ENCODE measurements around the gene VAMP5. TPM values are rescaled to one million over a fixed set of nuclear protein-coding genes. Genes with fewer than 3 reads are reported as not detected.

Gene VAMP5
- total and polyA plus RNA-seq, 2 of the 8 experiments (the other 6 are each of a cell fraction or from before 2014, with no cell fraction given), result 4.7 to 14.2 TPM

- Histone ChIP-seq H3K23ac (ENCODE audit: insufficient read length) (no peak overlapping the region), H3K56ac (replicated peaks; ENCODE audit: insufficient read length, low read depth, low read length) (no peak overlapping the region), H2BK5ac (ENCODE audit: low read depth, low read length) (no peak overlapping the region), H3K4ac (replicated peaks; ENCODE audit: insufficient read length, low read depth, low read length) (no peak overlapping the region), H4K20me1 (replicated peaks in 1 of 2; ENCODE audit: control insufficient read depth in 1 of 2, insufficient read depth in 2 of 2, low read length in 2 of 2) (peaks cover 5 to 11% of the 10 kb centered on the region in 2 experiments), H3K4me1 (replicated peaks in 1 of 4; ENCODE audit: control insufficient read depth in 3 of 4, insufficient read depth in 4 of 4, low read length in 3 of 4) (no peaks in the 10 kb centered on the region), H3K79me2 (ENCODE audit: control insufficient read depth in 1 of 2, insufficient read depth in 2 of 2, low read length in 2 of 2) (no peaks in the 10 kb centered on the region; a peak in 1 of 4 replicates), H2AK5ac (ENCODE audit: low read depth, low read length) (no peak overlapping the region), H3K18ac (ENCODE audit: extremely low read depth, low read length) (no peak overlapping the region), H2BK20ac (ENCODE audit: low read length) (no peak overlapping the region), H3K36me3 (ENCODE audit: control insufficient read depth in 2 of 4, insufficient read depth in 4 of 4, low read length in 3 of 4) (peaks cover 20 to 81% (median 61%) of the 10 kb centered on the region in 4 experiments), H3K9me3 (ENCODE audit: insufficient read depth in 2 of 2, low read depth in 1 of 2, low read length in 1 of 2) (no peaks in the 10 kb centered on the region), H3K27ac (ENCODE audit: low read depth, low read length) (no peak overlapping the region), H4K91ac (replicated peaks; ENCODE audit: insufficient read length, low read length) (no peak overlapping the region), H3K4me3 (ENCODE audit: extremely low read depth in 1 of 4, insufficient read depth in 2 of 4, low read depth in 3 of 4, low read length in 4 of 4) (no peak overlapping the region), H3K27me3 (replicated peaks in 1 of 4; ENCODE audit: control insufficient read depth in 3 of 4, extremely low read depth in 1 of 4, insufficient read depth in 3 of 4, low read length in 3 of 4) (no peaks in the 10 kb centered on the region), H3K14ac (ENCODE audit: insufficient read length) (no peak overlapping the region), H3K23me2 (ENCODE audit: low read depth, low read length) (no peaks in the 10 kb centered on the region), H3K4me2 (ENCODE audit: insufficient read depth in 1 of 2, low read depth in 2 of 2, low read length in 2 of 2) (no peak overlapping the region), H3K9ac (replicated peaks in 1 of 4; ENCODE audit: extremely low read depth in 1 of 4, low read depth in 3 of 4, low read length in 3 of 4) (no peak overlapping the region), H2BK12ac (ENCODE audit: low read depth, low read length) (no peak overlapping the region), H2BK120ac (replicated peaks; ENCODE audit: low read depth, low read length) (no peak overlapping the region), H2BK15ac (ENCODE audit: low read length) (no peak overlapping the region), H4K8ac (ENCODE audit: extremely low read depth, insufficient read depth, low read length) (no peak overlapping the region), H3K79me1 (ENCODE audit: low read depth, low read length) (0 out of 2 replicates have a peak, but pooled peaks cover 3% of the 10 kb centered on the region), H2AFZ (ENCODE audit: low read length) (no peak overlapping the region), H4K5ac (ENCODE audit: insufficient read length, low read depth, low read length) (no peak overlapping the region)
- DNase-seq (ENCODE audit: low read depth in 1 of 2, low spot score in 2 of 2), result no peak
- no peak for FAIRE-seq
- ChIA-PET POLR2A (ENCODE audit: partially characterized antibody) (interaction anchor here (1.0 to 3.1 kb wide), 3 partner anchors 14 to 97 kb away, joined by 3 to 16 read pairs (median 4); partner anchors contain the start of genes MAT2A and TMEM150A), CTCF (ENCODE audit: partially characterized antibody) (interaction anchor here (0.7 to 5.9 kb wide), 7 partner anchors 9 to 406 kb away, joined by 3 to 69 read pairs (median 4); no protein-coding TSS in a partner anchor)
- 87% methylated on average over 4 of the region's 4 CpGs; no CpG with 5 or more reads in 1 of the 2 experiments for WGBS, 2 experiments (ENCODE audit: extremely low coverage in 1 of 2, insufficient coverage in 1 of 2, insufficient read length in 1 of 2, insufficient replicate concordance in 2 of 2, low coverage in 1 of 2, low lambda C conversion rate in 2 of 2, missing lambda C conversion rate in 1 of 2)
- TF ChIP-seq HDAC6 (IDR thresholded peaks at IDR 0.05; ENCODE audit: low read depth, low read length), result no peak
- TF ChIP-seq SP2 (IDR thresholded peaks at IDR 0.05; ENCODE audit: low read length), result no peak
- no peak for TF ChIP-seq RBBP5 (IDR thresholded peaks at IDR 0.05; ENCODE audit: borderline replicate concordance, low read depth, low read length)
- TF ChIP-seq JUN (IDR thresholded peaks at IDR 0.05; ENCODE audit: low read depth, low read length), result no peak
- TF ChIP-seq KDM1A (IDR thresholded peaks at IDR 0.05; ENCODE audit: borderline replicate concordance, low read length), result no peak
- TF ChIP-seq MAFK (IDR thresholded peaks at IDR 0.05; ENCODE audit: low read depth, low read length), result no peak
- TF ChIP-seq TBP (IDR thresholded peaks at IDR 0.05; ENCODE audit: low read depth, low read length), result no peak
- TF ChIP-seq TAF1 (IDR thresholded peaks at IDR 0.05; ENCODE audit: low read depth, low read length), result no peak
- no peak for TF ChIP-seq BCL11A (IDR thresholded peaks at IDR 0.05; ENCODE audit: low read depth in 2 of 2, low read length in 2 of 2)
Measured at GRCh38 chr2:85635636-85636035, 51.4 kb downstream of the VAMP5 start.

Data from H1 (cell line).